Activated CD8-positive, alpha-beta T cell treated with anti-CD3 and anti-CD28 coated beads for 36 hours (primary cell): ENCODE results near the gene ANKRD33. TPM values are rescaled to one million over a fixed set of nuclear protein-coding genes. Genes with fewer than 3 reads are reported as not detected.
A peak's percentile ranks its signal among the peaks of the same experiment; 100 is the strongest.

Source experiments
- ATAC-seq: fragments of 200-7000 bp; cut with Tn5 transposase; one replicate; pipeline ENCODE4 v1.10.0; 2021; ENCODE audit warnings: mild to moderate bottlenecking, moderate library complexity
- CTCF ChIA-PET: fragments of 350-600 bp; sonication (Branson Sonifier 250); formaldehyde crosslinking; loops from one replicate; lab custom pipeline; 2021; ENCODE audit warnings: antibody characterized with exemption; lab: Charles Lee
- POLR2A ChIA-PET: fragments of 350-600 bp; sonication (Branson Sonifier 250); formaldehyde crosslinking; loops from one replicate; lab custom pipeline; 2021; ENCODE audit warnings: antibody characterized with exemption; lab: Charles Lee
- DNase-seq: peaks from one replicate; pipeline ENCODE4 v3.0.0-alpha.2; 2020
- H3K27ac Mint-ChIP-seq: one replicate; pipeline ENCODE4 v1.8.0; 2021; ENCODE audit warnings: mild to moderate bottlenecking, mixed read lengths
- H3K27me3 Mint-ChIP-seq: one replicate; pipeline ENCODE4 v1.8.0; 2021; ENCODE audit warnings: mixed read lengths
- H3K36me3 Mint-ChIP-seq: one replicate; pipeline ENCODE4 v1.8.0; 2021; ENCODE audit warnings: low read depth, mixed read lengths
- H3K4me1 Mint-ChIP-seq: one replicate; pipeline ENCODE4 v1.8.0; 2021; ENCODE audit warnings: low read depth, mixed read lengths
- H3K4me3 Mint-ChIP-seq: one replicate; pipeline ENCODE4 v1.8.0; 2021; ENCODE audit warnings: mild to moderate bottlenecking, moderate library complexity, mixed read lengths
- H3K9me3 Mint-ChIP-seq: one replicate; pipeline ENCODE4 v1.8.0; 2021; ENCODE audit warnings: mixed read lengths
- intact Hi-C: fragments of 100-400 bp; cut with micrococcal nuclease; formaldehyde crosslinking; loops from one replicate; pipeline ENCODE4 v1.10.0; 2022
- total RNA-seq, 2 experiments: library from RNA; stranded (reverse); gene quantifications; one replicate each; pipeline ENCODE4 v1.2.3, GENCODE V29; 2021
- TF ChIP-seq, protein P1 (sequence below): fragments of 200-600 bp; IDR thresholded peaks from one replicate; pipeline ENCODE4 v1.8.0; 2022; ENCODE audit warnings: antibody characterized with exemption, mild to moderate bottlenecking

ANKRD33 gene, protein sequence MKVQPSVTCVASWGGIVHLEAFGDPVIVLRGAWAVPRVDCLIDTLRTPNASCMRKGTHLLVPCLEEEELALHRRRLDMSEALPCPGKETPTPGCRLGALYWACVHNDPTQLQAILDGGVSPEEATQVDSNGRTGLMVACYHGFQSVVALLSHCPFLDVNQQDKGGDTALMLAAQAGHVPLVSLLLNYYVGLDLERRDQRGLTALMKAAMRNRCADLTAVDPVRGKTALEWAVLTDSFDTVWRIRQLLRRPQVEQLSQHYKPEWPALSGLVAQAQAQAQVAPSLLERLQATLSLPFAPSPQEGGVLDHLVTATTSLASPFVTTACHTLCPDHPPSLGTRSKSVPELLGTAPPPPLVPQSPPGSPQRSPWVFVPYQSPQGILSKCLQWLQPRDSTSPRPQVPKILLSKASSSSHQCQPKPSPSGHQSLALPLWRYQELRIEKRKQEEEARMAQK
- not detected for total RNA-seq

- no peaks in the 10 kb centered on the region for H3K36me3 Mint-ChIP-seq
Observed at GRCh38 chr12:51887476-51888315, at the start of gene ANKRD33. ANKRD33 (plus strand) TSS chr12:51888103; CDS start chr12:51888187, 84 bp downstream.

DNA sequence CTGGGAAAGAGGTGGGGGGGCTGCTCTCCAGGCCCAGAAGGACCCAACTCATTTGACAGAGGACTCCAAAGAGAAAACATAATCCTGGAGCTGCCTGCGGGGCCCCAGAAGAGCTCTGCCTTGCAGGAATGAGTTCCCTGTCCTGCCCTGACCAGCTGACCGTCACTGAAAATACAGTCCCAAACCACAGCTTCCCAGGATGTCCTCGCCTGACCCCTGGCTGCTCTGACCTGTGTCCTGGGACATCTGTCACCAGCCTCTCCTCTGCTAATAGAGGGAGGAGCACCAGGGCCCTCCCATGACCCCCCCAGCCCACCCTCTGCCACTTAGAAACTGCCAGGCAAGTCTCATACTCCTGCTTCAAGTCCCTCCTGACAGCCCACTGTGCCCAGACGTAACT lies 49.1 kb upstream of the ANKRD33 start:
- POLR2A ChIA-PET, result no interaction called here
- no peak overlapping the region for H3K4me3 Mint-ChIP-seq
- ATAC-seq, result no peak
- TF ChIP-seq, protein P1, sequence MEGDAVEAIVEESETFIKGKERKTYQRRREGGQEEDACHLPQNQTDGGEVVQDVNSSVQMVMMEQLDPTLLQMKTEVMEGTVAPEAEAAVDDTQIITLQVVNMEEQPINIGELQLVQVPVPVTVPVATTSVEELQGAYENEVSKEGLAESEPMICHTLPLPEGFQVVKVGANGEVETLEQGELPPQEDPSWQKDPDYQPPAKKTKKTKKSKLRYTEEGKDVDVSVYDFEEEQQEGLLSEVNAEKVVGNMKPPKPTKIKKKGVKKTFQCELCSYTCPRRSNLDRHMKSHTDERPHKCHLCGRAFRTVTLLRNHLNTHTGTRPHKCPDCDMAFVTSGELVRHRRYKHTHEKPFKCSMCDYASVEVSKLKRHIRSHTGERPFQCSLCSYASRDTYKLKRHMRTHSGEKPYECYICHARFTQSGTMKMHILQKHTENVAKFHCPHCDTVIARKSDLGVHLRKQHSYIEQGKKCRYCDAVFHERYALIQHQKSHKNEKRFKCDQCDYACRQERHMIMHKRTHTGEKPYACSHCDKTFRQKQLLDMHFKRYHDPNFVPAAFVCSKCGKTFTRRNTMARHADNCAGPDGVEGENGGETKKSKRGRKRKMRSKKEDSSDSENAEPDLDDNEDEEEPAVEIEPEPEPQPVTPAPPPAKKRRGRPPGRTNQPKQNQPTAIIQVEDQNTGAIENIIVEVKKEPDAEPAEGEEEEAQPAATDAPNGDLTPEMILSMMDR, result no peak
- H3K9me3 Mint-ChIP-seq, result no peaks in the 10 kb centered on the region
- H3K36me3 Mint-ChIP-seq, result no peaks in the 10 kb centered on the region
- H3K4me1 Mint-ChIP-seq, result no peaks in the 10 kb centered on the region
- no peak for DNase-seq
- no peak overlapping the region for H3K27ac Mint-ChIP-seq
- CTCF ChIA-PET, result interaction anchor here (1.0 to 1.2 kb wide), 2 partner anchors 36 to 37 kb away, joined by 3 to 6 read pairs; no protein-coding TSS in a partner anchor
- intact Hi-C loops, result no loop called here
- H3K27me3 Mint-ChIP-seq, result peaks cover 17% of the 10 kb centered on the region

More at GRCh38 chr12:51887476-51888315, at the start of gene ANKRD33:
- Mint-ChIP-seq H3K27ac (no peak within 1 kb of the TSS), H3K9me3 (peaks cover 7% of the 10 kb centered on the region), H3K4me1 (peaks cover 15% of the 10 kb centered on the region), H3K4me3 (no peak within 1 kb of the TSS), H3K27me3 (peaks cover 1% of the 10 kb centered on the region)
- intact Hi-C loops, result no loop called here
- ATAC-seq (peak; percentile 46), DNase-seq (peak; percentile 46)
- TF ChIP-seq, protein P1, result no peak
- ChIA-PET CTCF (no interaction called here), POLR2A (interaction anchor here (2.0 kb wide), 1 partner anchor 67 kb away, joined by 7 read pairs; no protein-coding TSS in a partner anchor)

GRCh38 chr12:51839310-51839947 lies 48.5 kb upstream of the ANKRD33 start:
- intact Hi-C loops, result no loop called here
- TF ChIP-seq, protein P1, result no peak
- no peak for ATAC-seq
- Mint-ChIP-seq H3K4me1 (no peaks in the 10 kb centered on the region), H3K4me3 (no peak overlapping the region), H3K36me3 (no peaks in the 10 kb centered on the region), H3K27ac (no peak overlapping the region), H3K27me3 (peaks cover 16% of the 10 kb centered on the region), H3K9me3 (no peaks in the 10 kb centered on the region)
- no peak for DNase-seq
- CTCF ChIA-PET, result interaction anchor here (1.0 to 1.2 kb wide), 2 partner anchors 18 to 36 kb away, joined by 3 read pairs; no protein-coding TSS in a partner anchor
- POLR2A ChIA-PET, result no interaction called here

- H3K4me3 Mint-ChIP-seq, result no peak overlapping the region
- TF ChIP-seq, protein P1, result no peak
- H3K4me1 Mint-ChIP-seq, result peaks cover under 1% of the 10 kb centered on the region
- no peaks in the 10 kb centered on the region for H3K9me3 Mint-ChIP-seq
- ATAC-seq (no peak), DNase-seq (no peak)
- intact Hi-C loops, result no loop called here
- H3K27me3 Mint-ChIP-seq, result peaks cover 26% of the 10 kb centered on the region
- POLR2A ChIA-PET, result no interaction called here
- H3K27ac Mint-ChIP-seq, result no peak overlapping the region
- CTCF ChIA-PET, result interaction anchor here (1.2 kb wide), 1 partner anchor 34 kb away, joined by 3 read pairs; no protein-coding TSS in a partner anchor
- H3K36me3 Mint-ChIP-seq, result no peaks in the 10 kb centered on the region
Observed at GRCh38 chr12:51840966-51841365, 46.9 kb upstream of the ANKRD33 start.
